Testis (tissue), 2 donors: ENCODE results near the gene ARHGAP40.

ENCODE experiments used
- CTCF ChIP-seq, 3 experiments: fragments of 450-650 bp in 2 of 3; fragments of 200-600 bp in 1 of 3; sonication (generic) in 1 of 3; IDR thresholded peaks; one replicate each; pipeline ENCODE4 v1.5.1; 2016 to 2019; ENCODE audit warnings: antibody characterized with exemption in 3 of 3, mild to moderate bottlenecking in 2 of 3, moderate library complexity in 1 of 3
- POLR2A ChIP-seq: fragments of 450-650 bp; IDR thresholded peaks from one replicate; pipeline ENCODE4 v1.6.1; 2017; ENCODE audit warnings: antibody characterized with exemption, mild to moderate bottlenecking, moderate library complexity

DNA sequence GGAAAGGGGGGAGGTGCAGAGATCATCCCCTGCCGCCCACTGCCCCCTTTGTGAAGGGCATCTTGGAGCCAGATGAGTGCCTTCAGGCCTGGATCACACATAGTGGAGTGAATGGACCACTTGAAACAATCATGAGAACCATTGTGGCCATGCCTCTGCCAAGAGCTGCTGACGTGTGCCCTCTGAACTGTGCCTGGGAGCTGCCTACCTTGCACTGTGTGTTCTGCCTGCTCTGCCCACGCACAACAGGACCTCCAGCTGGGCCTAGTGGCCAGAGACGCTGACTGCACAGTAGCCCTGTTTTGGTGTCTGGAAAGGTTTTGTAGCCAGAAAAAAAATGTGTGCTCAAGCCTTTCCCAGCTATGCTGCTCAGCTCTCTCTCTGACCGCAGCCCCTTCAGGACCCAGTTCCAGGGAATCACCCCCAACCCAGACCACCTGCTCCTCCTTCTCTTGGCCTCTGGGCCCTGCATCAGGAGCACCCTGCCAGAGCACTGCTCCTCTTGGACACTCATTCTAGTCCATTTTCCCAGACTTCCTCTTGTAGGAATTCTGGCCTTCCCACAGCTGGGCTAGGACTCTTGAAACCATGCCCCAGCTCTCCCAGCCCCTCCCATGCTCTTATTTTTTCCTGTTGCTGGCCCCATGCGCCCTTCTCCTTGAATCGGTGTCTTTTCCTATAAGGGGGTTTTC lies 22.2 kb upstream of the ARHGAP40 start:
- TF ChIP-seq CTCF (IDR thresholded peaks at IDR 0.05) (no peak), POLR2A (no peak)
